ENCODE data around the gene SAP30BP. TPM values are rescaled to one million over a fixed set of nuclear protein-coding genes. Genes with fewer than 3 reads are reported as not detected.

SAP30BP gene
- total RNA-seq, 4 donors from 2014 or later = 58.0 to 78.9 (median 61.7) TPM

DNA sequence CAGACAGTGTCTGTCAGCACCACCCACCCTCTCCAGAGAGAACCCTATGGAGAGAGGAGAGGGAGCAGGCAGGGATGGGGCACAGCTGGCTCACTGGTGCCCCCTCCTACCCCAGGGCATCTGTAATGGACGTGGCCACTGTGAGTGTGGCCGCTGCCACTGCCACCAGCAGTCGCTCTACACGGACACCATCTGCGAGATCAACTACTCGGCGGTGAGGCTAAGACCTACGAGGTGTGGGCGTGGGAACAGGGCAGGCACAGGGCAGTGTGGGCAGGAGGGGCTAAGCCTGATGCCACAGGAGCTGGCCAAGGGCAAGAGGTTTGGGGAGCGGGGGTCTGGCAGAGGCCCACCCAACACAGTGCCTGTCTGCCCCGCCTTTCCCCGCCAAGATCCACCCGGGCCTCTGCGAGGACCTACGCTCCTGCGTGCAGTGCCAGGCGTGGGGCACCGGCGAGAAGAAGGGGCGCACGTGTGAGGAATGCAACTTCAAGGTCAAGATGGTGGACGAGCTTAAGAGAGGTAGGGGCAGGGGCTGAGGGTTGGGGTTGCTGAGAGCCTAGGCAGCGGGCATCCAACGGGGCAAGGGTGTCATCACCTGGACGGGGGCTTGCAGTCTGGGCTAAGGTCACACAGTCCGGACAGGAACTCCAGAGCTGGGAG, 69.2 kb downstream of the SAP30BP start:
- TF ChIP-seq, protein P1, sequence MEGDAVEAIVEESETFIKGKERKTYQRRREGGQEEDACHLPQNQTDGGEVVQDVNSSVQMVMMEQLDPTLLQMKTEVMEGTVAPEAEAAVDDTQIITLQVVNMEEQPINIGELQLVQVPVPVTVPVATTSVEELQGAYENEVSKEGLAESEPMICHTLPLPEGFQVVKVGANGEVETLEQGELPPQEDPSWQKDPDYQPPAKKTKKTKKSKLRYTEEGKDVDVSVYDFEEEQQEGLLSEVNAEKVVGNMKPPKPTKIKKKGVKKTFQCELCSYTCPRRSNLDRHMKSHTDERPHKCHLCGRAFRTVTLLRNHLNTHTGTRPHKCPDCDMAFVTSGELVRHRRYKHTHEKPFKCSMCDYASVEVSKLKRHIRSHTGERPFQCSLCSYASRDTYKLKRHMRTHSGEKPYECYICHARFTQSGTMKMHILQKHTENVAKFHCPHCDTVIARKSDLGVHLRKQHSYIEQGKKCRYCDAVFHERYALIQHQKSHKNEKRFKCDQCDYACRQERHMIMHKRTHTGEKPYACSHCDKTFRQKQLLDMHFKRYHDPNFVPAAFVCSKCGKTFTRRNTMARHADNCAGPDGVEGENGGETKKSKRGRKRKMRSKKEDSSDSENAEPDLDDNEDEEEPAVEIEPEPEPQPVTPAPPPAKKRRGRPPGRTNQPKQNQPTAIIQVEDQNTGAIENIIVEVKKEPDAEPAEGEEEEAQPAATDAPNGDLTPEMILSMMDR (IDR thresholded peaks at IDR 0.05; ENCODE audit: low read depth) = no peak

DNA sequence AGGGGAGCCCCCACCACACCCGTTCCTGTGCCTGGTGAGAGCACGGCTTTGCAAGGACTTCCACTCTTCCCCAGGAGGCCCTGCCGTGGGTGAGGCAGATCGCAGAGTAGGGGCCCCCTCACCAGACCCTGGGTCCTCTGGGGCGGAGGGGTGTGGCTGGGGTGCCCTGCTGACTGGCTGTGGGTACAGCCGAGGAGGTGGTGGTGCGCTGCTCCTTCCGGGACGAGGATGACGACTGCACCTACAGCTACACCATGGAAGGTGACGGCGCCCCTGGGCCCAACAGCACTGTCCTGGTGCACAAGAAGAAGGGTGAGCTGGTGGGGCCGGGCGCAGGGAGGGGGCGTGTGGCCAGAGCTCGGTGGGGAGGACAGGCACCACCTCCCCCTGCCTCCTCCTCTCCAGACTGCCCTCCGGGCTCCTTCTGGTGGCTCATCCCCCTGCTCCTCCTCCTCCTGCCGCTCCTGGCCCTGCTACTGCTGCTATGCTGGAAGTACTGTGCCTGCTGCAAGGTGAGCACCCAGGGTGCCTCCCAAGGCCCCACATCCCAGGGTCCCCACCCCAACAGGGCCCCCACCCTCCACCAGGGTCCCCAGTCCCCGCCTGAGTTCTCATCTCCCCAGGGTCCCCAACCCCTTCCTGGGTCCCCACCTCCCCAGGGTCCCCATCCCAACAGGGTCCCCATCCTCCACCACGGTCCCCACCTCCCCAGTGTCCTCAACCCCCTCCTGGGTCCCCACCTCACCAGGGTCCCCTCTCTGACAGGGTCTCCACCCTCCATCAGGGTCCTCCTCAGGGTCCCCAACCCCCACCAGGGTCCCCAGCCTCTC, 70.2 kb downstream of the SAP30BP start:
- TF ChIP-seq, protein P1 (IDR thresholded peaks at IDR 0.05; ENCODE audit: low read depth) = no peak

DNA sequence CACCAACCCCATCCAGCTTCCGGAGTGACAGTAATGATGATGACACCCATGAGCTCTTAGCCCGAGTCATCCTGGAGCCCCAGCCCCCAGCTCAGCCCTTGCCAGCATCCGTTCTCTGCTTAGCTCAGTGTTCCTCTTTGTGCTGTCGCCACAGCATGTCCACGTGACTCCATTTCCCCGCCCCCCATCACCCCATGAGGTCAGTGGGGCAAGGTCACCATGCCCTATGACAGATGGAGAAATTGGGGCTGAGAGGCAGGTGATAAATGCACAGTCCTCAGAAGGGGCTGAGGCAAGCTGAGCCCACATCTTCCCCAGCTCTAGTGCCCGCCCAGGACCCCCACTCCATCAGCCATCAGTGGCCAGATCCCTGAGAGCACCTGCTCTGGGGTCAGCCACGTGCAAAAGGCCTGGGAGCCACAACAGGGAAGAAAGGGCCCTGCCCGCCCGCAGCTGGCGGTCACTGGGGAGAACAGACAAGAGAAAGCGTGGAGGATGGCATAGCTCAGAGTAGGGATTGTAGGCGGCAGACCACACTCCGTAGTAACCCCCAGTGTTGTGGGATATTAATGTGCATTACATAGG, 71.2 kb downstream of the SAP30BP start:
- TF ChIP-seq, protein P1 (IDR thresholded peaks at IDR 0.05; ENCODE audit: low read depth) = no peak

DNA sequence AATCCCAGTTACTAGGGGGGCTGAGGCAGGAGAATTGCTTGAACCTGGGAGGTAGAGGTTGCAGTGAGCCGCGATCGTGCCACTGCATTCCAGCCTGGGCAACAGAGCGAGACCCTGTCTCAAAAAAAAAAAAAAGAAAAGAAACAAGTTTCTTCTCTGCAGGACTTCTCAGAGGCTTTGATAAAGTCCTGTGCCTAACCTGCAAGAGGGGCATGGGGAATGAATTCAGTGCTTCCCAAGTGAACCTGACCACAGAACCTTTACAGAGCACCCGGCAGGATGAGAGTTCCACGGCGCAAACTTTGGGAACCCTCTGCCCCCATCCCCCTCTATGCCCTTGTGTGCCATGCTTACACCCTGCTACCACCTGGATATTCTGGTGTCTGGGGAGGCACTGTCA, 72.0 kb downstream of the SAP30BP start:
- TF ChIP-seq, protein P1 (IDR thresholded peaks at IDR 0.05; ENCODE audit: low read depth) = no peak

DNA sequence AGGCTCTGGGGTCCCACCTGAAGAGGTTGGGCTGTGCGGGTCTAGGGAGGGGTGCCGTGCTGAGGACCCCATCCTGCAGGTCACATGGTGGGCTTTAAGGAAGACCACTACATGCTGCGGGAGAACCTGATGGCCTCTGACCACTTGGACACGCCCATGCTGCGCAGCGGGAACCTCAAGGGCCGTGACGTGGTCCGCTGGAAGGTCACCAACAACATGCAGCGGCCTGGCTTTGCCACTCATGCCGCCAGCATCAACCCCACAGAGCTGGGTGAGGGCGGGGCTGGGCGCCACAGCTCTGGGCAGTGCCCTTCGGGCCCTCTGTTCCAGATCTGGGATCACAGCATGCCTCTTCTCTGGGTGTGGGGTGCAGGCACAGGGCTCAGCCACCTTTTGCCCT, 72.7 kb downstream of the SAP30BP start:
- TF ChIP-seq, protein P1 (IDR thresholded peaks at IDR 0.05; ENCODE audit: low read depth) = no peak

DNA sequence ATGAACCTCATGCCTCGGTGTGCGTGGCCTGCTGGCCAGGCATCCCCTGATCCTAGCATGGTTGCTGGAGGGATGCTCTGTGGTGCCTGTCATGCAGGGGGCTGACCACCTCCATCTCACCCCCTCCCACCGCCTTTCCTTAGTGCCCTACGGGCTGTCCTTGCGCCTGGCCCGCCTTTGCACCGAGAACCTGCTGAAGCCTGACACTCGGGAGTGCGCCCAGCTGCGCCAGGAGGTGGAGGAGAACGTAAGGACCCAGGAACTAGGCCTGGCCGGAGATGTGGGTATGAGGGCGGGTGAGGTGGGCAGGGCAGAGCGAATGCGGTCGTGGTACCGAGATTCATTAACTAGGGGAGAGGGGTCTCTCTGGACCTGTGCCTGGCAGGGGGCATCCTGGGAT, 73.1 kb downstream of the SAP30BP start:
- TF ChIP-seq, protein P1 (IDR thresholded peaks at IDR 0.05; ENCODE audit: low read depth) = no peak

GRCh38 chr17:75740631-75741077, 73.5 kb downstream of the SAP30BP start:
- TF ChIP-seq, protein P1 (IDR thresholded peaks at IDR 0.05; ENCODE audit: low read depth) = no peak
